Activated CD4-positive, alpha-beta T cell treated with anti-CD3 and anti-CD28 coated beads for 48 hours (primary cell): ENCODE measurements around the gene ZNF786.
"Not testable (repeated sequence)": the region's sequence is repeated elsewhere in the genome, so short reads cannot be mapped to it uniquely, and the experiment has no call there.

Source experiments
- DNase-seq: peaks from one replicate; pipeline ENCODE4 v3.0.0-alpha.2; 2020

The ZNF786 gene, protein sequence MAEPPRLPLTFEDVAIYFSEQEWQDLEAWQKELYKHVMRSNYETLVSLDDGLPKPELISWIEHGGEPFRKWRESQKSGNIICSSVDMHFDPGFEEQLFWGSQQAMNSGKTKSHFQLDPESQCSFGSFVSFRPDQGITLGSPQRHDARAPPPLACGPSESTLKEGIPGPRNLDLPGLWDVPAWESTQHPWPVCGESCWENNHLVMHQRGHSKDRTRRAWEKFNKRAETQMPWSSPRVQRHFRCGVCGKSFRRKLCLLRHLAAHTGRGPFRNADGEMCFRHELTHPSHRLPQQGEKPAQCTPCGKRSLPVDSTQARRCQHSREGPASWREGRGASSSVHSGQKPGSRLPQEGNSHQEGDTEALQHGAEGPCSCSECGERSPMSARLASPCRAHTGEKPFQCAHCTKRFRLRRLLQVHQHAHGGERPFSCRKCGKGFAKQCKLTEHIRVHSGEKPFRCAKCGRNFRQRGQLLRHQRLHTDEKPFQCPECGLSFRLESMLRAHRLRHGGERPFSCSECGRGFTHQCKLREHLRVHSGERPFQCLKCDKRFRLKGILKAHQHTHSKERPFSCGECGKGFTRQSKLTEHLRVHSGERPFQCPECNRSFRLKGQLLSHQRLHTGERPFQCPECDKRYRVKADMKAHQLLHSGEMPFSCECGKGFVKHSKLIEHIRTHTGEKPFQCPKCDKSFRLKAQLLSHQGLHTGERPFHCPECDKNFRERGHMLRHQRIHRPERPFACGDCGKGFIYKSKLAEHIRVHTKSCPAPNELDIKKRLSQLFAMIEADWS

DNA sequence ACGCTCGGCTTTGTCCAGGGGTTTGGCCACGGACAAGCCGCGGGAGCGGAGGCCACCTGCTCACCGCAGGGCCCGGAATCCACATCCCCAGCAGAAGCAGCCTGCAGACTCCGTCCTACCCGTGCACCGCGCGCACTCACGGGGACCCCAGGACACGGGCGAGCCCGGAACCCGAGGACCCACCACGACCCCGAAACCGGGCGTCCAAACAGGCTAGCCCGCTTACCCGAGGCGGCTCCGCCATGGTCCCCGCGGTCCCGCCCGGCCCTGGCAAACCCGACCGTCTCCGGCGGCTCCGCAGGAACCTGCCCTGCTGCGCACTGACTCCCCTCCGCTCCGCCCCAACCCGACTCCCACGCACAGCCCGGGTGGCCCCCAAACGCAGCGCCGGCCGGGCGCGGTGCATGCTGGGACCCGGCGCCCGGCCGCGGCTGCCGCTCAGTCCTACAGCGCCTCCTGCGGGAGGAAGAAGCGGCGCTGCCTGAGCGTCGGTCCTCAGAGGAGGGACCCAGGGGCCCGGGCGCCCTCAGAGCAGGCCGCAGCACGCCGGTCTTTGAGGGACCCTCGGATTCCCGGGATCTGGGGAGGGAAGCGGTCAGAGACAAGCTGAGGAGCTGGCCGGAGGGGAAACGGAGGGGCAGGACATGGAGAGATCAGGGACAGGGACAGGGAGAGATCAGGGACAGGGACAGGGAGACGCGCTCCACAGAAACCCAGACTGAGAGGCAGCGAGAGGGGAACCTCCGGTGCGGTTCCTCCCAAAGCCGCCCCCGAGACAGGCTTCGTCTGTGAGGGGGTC lies at the start of gene ZNF786:
ZNF786 (minus strand) TSS at position 322 of the 799 bp plus-strand sequence; CDS start at position 244, 78 bp downstream.
- DNase-seq = peak; percentile 96

DNA sequence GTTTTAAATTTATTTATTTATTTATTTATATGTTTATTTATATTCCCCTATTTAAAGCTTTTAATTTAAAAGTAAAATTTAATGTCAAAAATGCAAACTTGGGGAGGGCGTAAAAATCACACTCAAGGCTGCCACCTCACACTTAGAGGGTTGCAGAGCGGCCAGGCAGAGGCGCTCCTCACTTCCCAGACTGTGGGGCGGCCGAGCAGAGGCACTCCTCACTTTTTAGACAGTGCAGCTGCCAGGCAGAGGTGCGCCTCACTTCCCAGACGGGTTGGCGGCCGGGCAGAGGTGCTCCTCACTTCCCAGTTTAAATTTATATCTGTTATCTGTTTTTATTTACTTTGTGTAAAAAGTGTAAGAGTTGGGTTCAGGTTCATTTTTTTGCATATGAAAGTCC lies 45.6 kb upstream of the ZNF786 start:
- DNase-seq = no peak

DNA sequence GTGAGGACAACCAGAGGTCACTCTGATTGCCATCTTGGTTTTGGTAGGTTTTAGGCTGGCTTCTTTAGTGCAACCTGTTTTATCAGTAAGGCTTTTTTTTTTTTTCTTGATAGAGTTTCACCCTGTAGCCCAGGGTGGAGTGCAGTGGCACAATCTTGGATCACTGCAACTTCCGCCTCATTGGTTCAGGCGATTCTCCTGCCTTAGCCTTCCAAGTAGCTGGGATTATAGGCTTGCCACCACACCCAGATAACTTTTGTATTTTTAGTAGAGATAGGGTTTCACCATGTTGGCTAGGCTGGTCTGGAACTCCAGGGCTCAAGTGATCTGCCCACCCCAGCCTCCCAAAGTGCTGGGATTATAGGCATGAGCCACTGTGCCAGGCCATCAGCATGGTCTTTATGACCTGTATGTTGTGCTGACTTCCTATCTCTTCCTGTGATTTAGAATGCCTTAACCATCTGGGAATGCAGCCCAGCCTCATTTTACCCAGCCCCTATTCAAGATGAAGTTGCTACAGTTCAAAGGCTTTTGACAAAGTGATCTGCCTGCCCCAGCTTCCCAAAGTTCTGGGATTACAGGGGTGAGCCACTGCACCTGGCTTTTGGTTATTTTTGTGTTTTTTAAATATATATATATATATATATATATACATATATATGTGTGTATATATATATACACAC lies 42.7 kb upstream of the ZNF786 start:
- DNase-seq = no peak

DNA sequence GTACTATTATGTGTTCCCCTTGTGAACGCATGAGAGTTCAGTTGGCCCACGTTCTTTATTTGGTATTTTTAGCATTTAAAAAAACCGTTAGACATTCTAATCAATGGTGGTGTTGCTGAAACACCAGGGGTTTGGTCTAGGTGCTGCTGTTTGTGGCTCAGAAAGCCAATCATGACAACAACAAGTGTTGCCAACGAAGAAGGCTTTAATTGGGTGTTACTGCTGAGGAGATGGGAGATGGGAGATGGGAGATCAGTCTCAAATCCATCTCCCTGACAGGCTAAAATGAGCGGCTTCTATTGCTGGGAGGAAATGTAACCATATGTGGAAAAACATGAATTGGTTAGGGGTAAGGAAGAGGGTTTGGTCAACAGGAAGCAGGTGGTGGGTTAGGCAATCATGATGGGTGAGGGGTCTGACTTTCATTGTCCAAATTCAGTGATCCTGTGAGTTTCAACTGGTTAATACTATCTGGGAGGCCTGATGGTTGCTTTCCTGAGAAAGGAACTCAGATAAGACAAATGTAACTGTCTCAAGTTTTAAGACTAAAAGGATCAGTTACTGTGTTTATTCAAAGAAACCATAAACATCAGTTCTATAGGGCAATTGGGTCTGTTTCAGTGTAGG lies 40.2 kb upstream of the ZNF786 start:
- no peak for DNase-seq

DNA sequence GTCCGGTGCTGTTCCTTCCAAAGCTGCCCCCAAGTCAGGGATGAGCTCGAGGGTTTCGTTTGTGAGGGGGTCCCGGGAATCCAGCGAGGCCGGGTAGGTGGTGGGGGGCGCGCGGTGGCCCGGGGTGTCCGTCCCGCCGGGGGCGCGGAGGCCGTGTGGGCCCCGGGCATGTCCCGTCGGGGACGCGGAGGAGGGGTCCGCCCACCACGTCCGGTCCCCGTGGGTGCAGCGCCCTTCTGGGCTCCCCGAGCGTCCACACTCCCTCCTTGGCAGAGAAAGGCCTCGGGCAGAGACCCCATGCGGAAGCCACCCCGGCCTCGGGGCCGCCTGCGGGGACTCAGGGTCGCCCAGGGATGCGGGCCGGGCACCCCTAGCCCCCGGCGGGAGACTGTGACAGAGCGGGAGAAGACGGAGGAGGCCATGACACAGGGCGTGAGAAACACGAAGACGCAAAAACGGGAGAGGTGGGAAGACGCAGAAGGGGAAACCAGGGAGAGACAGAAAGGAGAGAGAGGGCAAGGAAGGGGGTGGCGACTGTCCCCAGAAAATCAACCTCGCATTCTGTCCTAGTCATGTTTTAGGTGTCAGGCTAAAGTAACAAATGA lies 36.2 kb upstream of the ZNF786 start:
- peak; percentile 80 for DNase-seq

GRCh38 chr7:149125863-149126661 lies 35.5 kb upstream of the ZNF786 start, which contains the start of gene ZNF425:
Gene ZNF425 (minus strand): TSS chr7:149126324. CDS start chr7:149126213, 111 bp downstream.
- peak; percentile 95 for DNase-seq

DNA sequence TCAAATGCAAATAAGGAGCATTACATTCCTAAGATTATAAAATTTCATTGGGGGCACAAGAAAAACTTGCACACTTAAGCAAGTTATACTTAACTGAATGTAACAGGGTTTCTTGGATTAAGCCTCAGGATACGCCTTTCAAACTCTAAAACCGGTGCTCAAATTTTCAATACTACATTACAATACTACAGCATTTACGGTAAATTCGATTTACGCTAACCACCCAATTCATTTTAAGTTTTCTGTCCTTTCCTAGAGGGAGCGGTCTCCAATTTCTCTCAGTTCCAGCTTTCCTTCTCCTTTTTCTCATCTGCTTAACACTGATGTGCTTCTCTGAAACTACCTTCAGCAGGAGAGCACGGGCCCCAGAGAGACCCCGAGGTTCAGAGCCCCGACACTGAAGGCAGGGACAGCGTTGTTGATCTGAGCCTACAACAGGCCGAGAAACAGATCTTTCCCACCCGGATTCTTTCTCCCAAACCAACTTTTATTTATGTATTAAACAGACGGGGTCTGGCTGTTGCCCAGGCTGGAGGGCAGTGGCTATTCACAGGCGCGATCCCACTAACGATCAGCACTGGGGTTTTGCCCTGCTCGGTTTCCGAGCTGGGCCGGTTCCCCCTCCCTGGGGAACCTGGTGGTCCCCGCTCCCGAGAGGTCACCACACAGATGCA lies 34.8 kb upstream of the ZNF786 start:
- no peak for DNase-seq

DNA sequence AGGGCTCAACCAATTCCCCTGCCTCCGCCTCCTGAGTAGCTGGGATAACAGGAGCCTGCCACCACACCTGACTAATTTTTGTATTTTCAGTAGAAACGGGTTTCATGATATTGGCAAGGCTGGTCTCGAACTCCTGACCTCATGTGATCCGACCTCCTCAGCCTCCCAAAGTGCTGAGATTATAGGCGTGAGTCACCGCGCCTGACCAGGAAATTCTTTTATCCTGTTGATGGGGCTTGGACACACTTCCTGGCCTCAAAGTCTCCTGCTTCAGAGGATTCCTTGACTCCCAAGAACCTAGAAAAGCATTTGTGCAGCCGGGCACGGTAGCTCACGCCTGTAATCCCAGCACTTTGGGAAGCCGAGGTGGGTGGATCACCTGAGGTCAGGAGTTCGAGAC lies 19.5 kb upstream of the ZNF786 start:
- no peak for DNase-seq

DNA sequence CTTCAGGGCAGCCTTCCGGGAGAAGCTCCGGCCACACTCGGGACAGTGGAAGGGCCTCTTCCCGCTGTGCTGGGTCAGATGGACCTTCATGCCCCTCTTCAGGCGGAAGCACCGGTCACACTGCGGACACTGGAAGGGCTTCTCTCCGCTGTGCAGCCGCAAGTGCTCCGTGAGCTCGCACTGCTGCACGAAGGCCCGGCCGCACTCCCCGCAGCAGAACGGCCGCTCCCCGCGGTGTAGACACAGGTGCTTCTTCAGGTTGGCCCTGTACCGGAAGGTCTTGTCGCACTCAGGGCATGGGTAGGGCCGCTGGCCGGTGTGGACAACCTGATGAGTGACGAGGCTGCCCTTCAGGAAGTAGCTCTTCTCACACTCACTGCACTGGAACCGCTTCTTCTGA lies 14.2 kb upstream of the ZNF786 start:
- no peak for DNase-seq

DNA sequence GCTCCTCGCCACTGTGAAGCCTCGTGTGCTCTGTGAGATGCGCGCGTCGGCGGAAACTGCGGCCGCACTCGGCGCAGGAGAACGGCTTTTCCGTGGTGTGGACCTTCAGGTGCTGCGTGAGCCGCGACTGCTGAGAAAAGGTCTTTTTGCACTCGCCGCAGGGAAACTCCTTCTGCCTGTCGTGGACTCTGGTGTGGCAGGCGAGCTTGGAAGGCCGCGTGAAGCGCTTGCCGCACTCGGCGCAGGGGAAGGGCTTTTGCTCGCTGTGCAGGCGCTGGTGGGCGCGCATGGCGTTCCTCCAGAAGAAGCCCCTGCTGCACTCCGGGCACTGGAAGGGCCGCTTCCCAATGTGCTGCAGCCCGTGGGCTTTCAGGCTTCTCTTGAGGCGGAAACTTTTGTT lies 13.7 kb upstream of the ZNF786 start:
- DNase-seq = no peak

GRCh38 chr7:149103424-149103823 lies 12.9 kb upstream of the ZNF786 start:
- no peak for DNase-seq

DNA sequence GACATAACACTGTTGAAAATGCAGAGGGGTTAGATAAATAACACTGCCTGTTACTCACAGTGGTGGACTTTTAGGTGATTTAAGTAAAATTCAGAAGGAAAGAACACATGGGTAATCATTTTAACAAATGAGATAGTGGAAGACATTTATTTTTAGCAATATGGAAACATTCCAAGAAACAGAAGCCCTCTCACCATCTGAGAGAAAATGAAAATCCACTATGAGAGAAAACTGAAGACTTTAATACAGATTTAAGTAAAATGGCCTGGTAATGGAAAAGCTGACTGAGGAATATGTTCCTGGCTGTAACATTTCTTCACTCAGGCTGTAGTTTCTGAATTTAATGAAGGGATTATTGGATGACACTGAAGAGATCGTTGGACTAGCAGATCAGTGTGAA lies 12.1 kb upstream of the ZNF786 start:
- no peak for DNase-seq

DNA sequence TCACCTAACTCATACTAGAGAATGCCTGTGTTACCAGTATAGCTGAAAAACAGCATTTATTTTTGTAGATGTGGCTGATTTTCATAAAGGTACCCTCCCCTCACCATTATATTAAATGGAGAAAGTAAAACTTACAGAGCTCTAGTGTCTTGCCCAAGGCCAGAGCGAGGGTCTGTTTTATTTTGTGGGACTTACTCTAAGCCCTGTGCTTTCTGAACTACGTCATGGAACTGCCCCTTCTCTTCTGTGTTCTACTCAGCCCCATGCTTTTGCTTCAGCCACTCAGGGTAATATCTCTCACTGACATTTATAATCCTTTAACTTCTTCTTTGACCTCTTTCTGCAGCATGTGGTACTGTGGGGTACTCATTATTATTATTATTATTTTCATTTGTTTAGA lies 10.3 kb upstream of the ZNF786 start:
- no peak for DNase-seq

DNA sequence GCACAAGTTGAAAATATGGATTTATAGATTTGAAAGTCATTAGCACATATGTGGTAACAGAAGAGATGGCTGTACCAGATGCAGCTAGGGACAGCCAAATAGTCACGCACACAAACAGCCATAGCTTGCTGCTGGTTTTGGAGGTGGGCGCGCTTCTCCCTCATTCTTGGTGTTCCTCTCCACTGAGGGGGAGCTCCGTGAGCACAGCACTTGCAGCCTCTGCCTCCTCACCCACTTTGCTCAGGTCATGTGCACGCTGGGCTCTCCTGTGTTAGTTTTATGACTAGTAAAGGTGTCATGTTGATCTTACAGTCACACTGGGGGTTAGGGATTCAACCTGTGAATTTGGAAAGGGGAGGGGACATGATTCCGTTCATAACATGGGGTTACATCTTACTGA lies 8.5 kb upstream of the ZNF786 start:
- no peak for DNase-seq

DNA sequence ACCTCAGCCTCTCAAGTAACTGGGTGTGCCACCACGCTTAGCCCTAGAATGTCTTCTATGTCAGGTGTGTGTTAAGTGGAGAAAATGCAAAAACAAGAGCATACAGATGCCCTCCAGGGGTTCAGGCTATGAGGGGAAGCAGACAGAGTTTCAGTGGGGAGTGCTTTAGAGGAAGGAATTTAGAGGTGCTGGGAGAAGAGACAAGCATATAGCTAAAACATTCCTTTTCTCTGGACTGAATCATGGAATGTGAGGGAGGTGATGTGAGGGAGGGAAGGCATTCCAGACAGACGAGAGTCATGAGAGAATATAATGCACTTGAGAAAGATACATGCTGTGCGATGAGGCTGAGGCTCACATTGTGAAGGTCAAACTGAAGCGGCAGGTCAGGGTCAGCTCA lies 6.6 kb upstream of the ZNF786 start:
- no peak for DNase-seq

DNA sequence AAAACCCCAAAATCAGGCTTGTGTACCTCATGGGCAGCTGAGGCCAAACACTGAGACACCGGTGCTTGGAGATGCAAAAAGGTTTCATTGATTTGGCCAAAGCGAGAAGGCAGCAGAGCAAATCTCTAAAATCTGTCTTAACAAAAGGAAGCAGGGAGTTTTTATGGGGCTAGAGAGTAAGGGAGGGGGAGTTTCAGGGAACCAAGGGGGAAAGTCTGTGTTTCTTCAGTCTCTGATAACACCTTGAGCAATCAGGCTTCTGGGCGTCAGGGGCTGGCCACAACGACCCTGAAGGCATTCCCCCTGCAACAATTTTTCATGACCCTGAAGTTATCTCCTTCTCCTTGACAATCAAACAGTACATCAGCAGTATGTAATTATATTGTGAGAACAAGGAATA lies 2.7 kb upstream of the ZNF786 start:
- DNase-seq = no peak

GRCh38 chr7:149092244-149092643 lies 1.7 kb upstream of the ZNF786 start:
- DNase-seq = not testable (repeated sequence)

GRCh38 chr7:149087376-149087775 lies 3.1 kb downstream of the ZNF786 start:
- no peak for DNase-seq

- no peak for DNase-seq
Measured at GRCh38 chr7:149085866-149086265, 4.7 kb downstream of the ZNF786 start.

GRCh38 chr7:149084407-149084806 lies 6.1 kb downstream of the ZNF786 start:
- DNase-seq = no peak
